SKM-1 (cell line): ENCODE data around the gene BTRC.

Experiments used
- DNase-seq: peaks from one replicate; lab custom pipeline; 2025; ENCODE audit not compliant: unreplicated experiment; lab: John Stamatoyannopoulos, UW

Gene BTRC

GRCh38 chr10:101513733-101514132 is 159.8 kb downstream of the BTRC start:
- DNase-seq: no peak

- DNase-seq: no peak
Observed at GRCh38 chr10:101525848-101526247, 171.9 kb downstream of the BTRC start.

- no peak for DNase-seq
Observed at GRCh38 chr10:101529207-101529606, 175.2 kb downstream of the BTRC start.

GRCh38 chr10:101529725-101530553 is 176.0 kb downstream of the BTRC start:
- no peak for DNase-seq

- no peak for DNase-seq
Observed at GRCh38 chr10:101535949-101536348, 182.0 kb downstream of the BTRC start.

- no peak for DNase-seq
Observed at GRCh38 chr10:101536800-101537199, 182.8 kb downstream of the BTRC start.

GRCh38 chr10:101538446-101538845 is 184.5 kb downstream of the BTRC start:
- DNase-seq: no peak

- DNase-seq: no peak
Observed at GRCh38 chr10:101545898-101546297, 191.9 kb downstream of the BTRC start.

- DNase-seq: no peak
Observed at GRCh38 chr10:101550965-101551364, 197.0 kb downstream of the BTRC start.

- DNase-seq: no peak
Observed at GRCh38 chr10:101552442-101552841, 198.5 kb downstream of the BTRC start.

- no peak for DNase-seq
Observed at GRCh38 chr10:101557541-101557940, 203.6 kb downstream of the BTRC start.

- no peak for DNase-seq
Observed at GRCh38 chr10:101558204-101558603, 204.2 kb downstream of the BTRC start.

GRCh38 chr10:101558671-101559595 is 205.0 kb downstream of the BTRC start:
- DNase-seq: no peak

- DNase-seq: no peak
Observed at GRCh38 chr10:101559596-101560297, 205.8 kb downstream of the BTRC start.

GRCh38 chr10:101560298-101561067 is 206.5 kb downstream of the BTRC start:
- no peak for DNase-seq

GRCh38 chr10:101561068-101561915 is 207.3 kb downstream of the BTRC start:
- no peak for DNase-seq

GRCh38 chr10:101562231-101562630 is 208.3 kb downstream of the BTRC start:
- DNase-seq: no peak

GRCh38 chr10:101563007-101563406 is 209.0 kb downstream of the BTRC start:
- DNase-seq: no peak

GRCh38 chr10:101563497-101564040 is 209.6 kb downstream of the BTRC start:
- no peak for DNase-seq
